A549 (cell line): ENCODE measurements around the gene ALG11. TPM values are rescaled to one million over a fixed set of nuclear protein-coding genes. Genes with fewer than 3 reads are reported as not detected.

Experiments used
- ATAC-seq, 2 experiments: fragments of 200-7000 bp in 1 of 2; fragments of >200 bp in 1 of 2; cut with Nextera tagmentation in 1 of 2; cut with Tn5 transposase in 1 of 2; 3 replicates each; pipeline versions ENCODE4 v1.8.0 to v1.9.1; 2018 to 2020; ENCODE audit warnings: mild to moderate bottlenecking in 1 of 2, moderate library complexity in 1 of 2
- CTCF ChIA-PET: fragments of 300-600 bp; sonication (Branson Sonifier 250); formaldehyde crosslinking; extraction: SDS; loops from one replicate; lab custom pipeline; 2021; ENCODE audit warnings: antibody characterized with exemption, inconsistent platforms; lab: Yijun Ruan, JAX
- POLR2A ChIA-PET: fragments of 350-600 bp; formaldehyde crosslinking; extraction: SDS; loops from one replicate; lab custom pipeline; 2021; ENCODE audit warnings: antibody characterized with exemption, inconsistent platforms; lab: Yijun Ruan, JAX
- DNase-seq, 2 experiments: peaks; one replicate each; pipeline versions ENCODE4 v3.0.0 to v3.0.0-alpha.2; 2011 to 2016; ENCODE audit warnings: low read depth in 1 of 2, low spot score in 1 of 2
- FAIRE-seq: peaks from 2 replicates; lab custom pipeline; 2011; peaks lifted over from hg19 to GRCh38; lab: Jason Lieb, UNC
- H3K27ac ChIP-seq, 2 experiments: fragments of >200 bp; sonication (Bioruptor Twin); formaldehyde crosslinking; 3 replicates each; pipeline ENCODE4 v1.5.1; 2016 to 2017
- H3K4me1 ChIP-seq: fragments of >200 bp; sonication (Bioruptor Twin); formaldehyde crosslinking; 3 replicates; pipeline ENCODE4 v1.6.1; 2016
- H3K4me2 ChIP-seq: fragments of >200 bp; sonication (Bioruptor Twin); formaldehyde crosslinking; 3 replicates; pipeline ENCODE4 v1.6.1; 2016
- H3K4me3 ChIP-seq: fragments of >200 bp; sonication (Bioruptor Twin); formaldehyde crosslinking; 3 replicates; pipeline ENCODE4 v1.5.1; 2016
- H3K9me3 ChIP-seq: fragments of >200 bp; sonication (Bioruptor Twin); formaldehyde crosslinking; 3 replicates; pipeline ENCODE4 v1.6.1; 2016
- CBX8 ChIP-seq: fragments of 200-600 bp; sonication (generic); IDR thresholded peaks from 2 replicates; pipeline ENCODE4 v1.6.1; 2016
- CEBPB ChIP-seq, 2 experiments: fragments of >200 bp in 1 of 2; sonication (Bioruptor Twin) in 1 of 2; formaldehyde crosslinking in 1 of 2; IDR thresholded peaks; 2 replicates each; pipeline ENCODE4 v1.6.1; 2012 to 2016
- CTCF ChIP-seq: fragments of >200 bp; sonication (Bioruptor Twin); formaldehyde crosslinking; IDR thresholded peaks from 3 replicates; pipeline ENCODE4 v1.5.1; 2016
- HES2 ChIP-seq: fragments of >200 bp; sonication (Bioruptor Twin); formaldehyde crosslinking; IDR thresholded peaks from 2 replicates; pipeline ENCODE4 v1.6.1; 2016
- HMGXB4 ChIP-seq: fragments of 250-450 bp; sonication (Bioruptor Pico); IDR thresholded peaks from 2 replicates; pipeline ENCODE4 v1.5.0; 2021; ENCODE audit warnings: mild to moderate bottlenecking, moderate library complexity, borderline replicate concordance
- HOXA7 ChIP-seq: fragments of 250-450 bp; sonication (Bioruptor Pico); IDR thresholded peaks from 2 replicates; pipeline ENCODE4 v1.5.0; 2020; ENCODE audit warnings: mild to moderate bottlenecking, moderate library complexity
- JUNB ChIP-seq: fragments of >200 bp; sonication (Bioruptor Twin); formaldehyde crosslinking; IDR thresholded peaks from 2 replicates; pipeline ENCODE4 v1.6.1; 2016
- KDM1A ChIP-seq: fragments of 200-600 bp; sonication (generic); IDR thresholded peaks from 2 replicates; pipeline ENCODE4 v1.6.1; 2016; ENCODE audit warnings: low read depth, mild to moderate bottlenecking
- MAFK ChIP-seq: fragments of 450-650 bp; IDR thresholded peaks from 2 replicates; pipeline ENCODE4 v1.6.1; 2014; ENCODE audit not compliant: partially characterized antibody
- MAX ChIP-seq: IDR thresholded peaks from 2 replicates; pipeline ENCODE4 v1.6.1; 2012
- MAZ ChIP-seq: fragments of 150-350 bp; IDR thresholded peaks from 2 replicates; pipeline ENCODE4 v1.6.1; 2014; ENCODE audit warnings: antibody characterized with exemption, low read depth, low read length, borderline replicate concordance
- MYC ChIP-seq: IDR thresholded peaks from 2 replicates; pipeline ENCODE4 v1.6.1; 2012; ENCODE audit warnings: mild to moderate bottlenecking, inconsistent platforms, low read length, improper control_type of control experiment, borderline replicate concordance
- NFE2L2 ChIP-seq: fragments of 150-350 bp; conservative IDR thresholded peaks from 2 replicates; pipeline ENCODE4 v1.6.1; 2014; ENCODE audit warnings: low read length
- NPAS2 ChIP-seq: fragments of 250-450 bp; sonication (Bioruptor Pico); IDR thresholded peaks from 2 replicates; pipeline ENCODE4 v1.8.0; 2022; ENCODE audit warnings: mild to moderate bottlenecking, moderate library complexity, borderline replicate concordance
- POLR2AphosphoS2 ChIP-seq: conservative IDR thresholded peaks from 2 replicates; pipeline ENCODE4 v1.6.1; 2012; ENCODE audit warnings: low read length, improper control_type of control experiment, inconsistent platforms
- RARB ChIP-seq: fragments of 250-450 bp; sonication (Bioruptor Pico); IDR thresholded peaks from 2 replicates; pipeline ENCODE4 v1.8.0; 2021; ENCODE audit warnings: mild to moderate bottlenecking, moderate library complexity
- REST ChIP-seq: fragments of 200-600 bp; sonication (generic); IDR thresholded peaks from 2 replicates; pipeline ENCODE4 v1.6.1; 2016; ENCODE audit warnings: antibody characterized with exemption, mild to moderate bottlenecking, moderate library complexity
- RNF2 ChIP-seq: fragments of 200-600 bp; sonication (generic); IDR thresholded peaks from 2 replicates; pipeline ENCODE4 v1.6.1; 2016; ENCODE audit warnings: low read depth, mild to moderate bottlenecking, antibody characterized with exemption, moderate library complexity, borderline replicate concordance
- SMC3 ChIP-seq: fragments of >200 bp; sonication (Bioruptor Twin); formaldehyde crosslinking; IDR thresholded peaks from 3 replicates; pipeline ENCODE4 v1.6.1; 2018; ENCODE audit warnings: inconsistent platforms
- USF2 ChIP-seq: fragments of 450-650 bp; IDR thresholded peaks from 2 replicates; pipeline ENCODE4 v1.6.1; 2014; ENCODE audit warnings: antibody characterized with exemption
- ZFP36 ChIP-seq: fragments of 450-650 bp; IDR thresholded peaks from 2 replicates; pipeline ENCODE4 v1.6.1; 2014; ENCODE audit warnings: borderline replicate concordance; ENCODE audit not compliant: partially characterized antibody
- ZSCAN20 ChIP-seq: fragments of 250-450 bp; sonication (Bioruptor Pico); IDR thresholded peaks from 2 replicates; pipeline ENCODE4 v1.8.0; 2022; ENCODE audit warnings: mild to moderate bottlenecking, moderate library complexity
- WGBS: methylation state at CpG from one replicate; pipeline ENCODE4 v1.1.6; 2017; ENCODE audit errors: missing lambda C conversion rate; 5-methylcytosine and 5-hydroxymethylcytosine counted together
- polyA plus RNA-seq, 4 experiments: library from polyadenylated mRNA; depleted of rRNA in 3 of 4; stranded (reverse); fragments of >200 nt; fragmentation: RNase III in 1 of 4; extraction: RNeasy Plus Mini Kit Qiagen cat#74134 plus additional on column Dnase treatment in 1 of 4; gene quantifications; 2 replicates in 3 of 4; 3 replicates in 1 of 4; pipeline ENCODE4 v1.2.3, GENCODE V29; 2011 to 2017

ALG11 gene
- polyA plus RNA-seq, 2 of the 4 experiments (the other 2 are of a cell fraction) = 17.2 to 17.4 TPM

GRCh38 chr13:51988988-51989618 is 23.1 kb upstream of the ALG11 start:
- ChIA-PET POLR2A (no interaction called here), CTCF (no interaction called here)
- no peak for FAIRE-seq

GRCh38 chr13:51993713-51994112 is 18.5 kb upstream of the ALG11 start:
- Histone ChIP-seq H3K4me3 (no peak overlapping the region), H3K4me2 (no peak overlapping the region), H3K9me3 (no peaks in the 10 kb centered on the region), H3K27ac (no peak overlapping the region), H3K4me1 (no peaks in the 10 kb centered on the region)
- TF ChIP-seq ZSCAN20 (CRISPR knock-in tag) = no peak
- TF ChIP-seq NPAS2 (CRISPR knock-in tag) = no peak
- TF ChIP-seq SMC3 = no peak
- no peak for TF ChIP-seq HES2
- TF ChIP-seq REST = no peak
- TF ChIP-seq MYC = no peak
- TF ChIP-seq CBX8 = no peak
- TF ChIP-seq MAZ = no peak
- ChIA-PET POLR2A (no interaction called here), CTCF (no interaction called here)
- FAIRE-seq = no peak
- 84% methylated on average over 2 of the region's 2 CpGs for WGBS
- ATAC-seq = no peak
- no peak for DNase-seq

More at GRCh38 chr13:51988988-51989618, 23.1 kb upstream of the ALG11 start:
- ATAC-seq (no peak), DNase-seq (no peak)
- Histone ChIP-seq H3K4me1 (no peaks in the 10 kb centered on the region), H3K4me2 (no peak overlapping the region), H3K27ac (no peak overlapping the region), H3K4me3 (no peak overlapping the region), H3K9me3 (no peaks in the 10 kb centered on the region)
- 52% methylated on average over 3 of the region's 3 CpGs for WGBS
- TF ChIP-seq JUNB (no peak), HMGXB4 (CRISPR knock-in tag) (no peak), ZFP36 (no peak), RNF2 (no peak), NFE2L2 (no peak), KDM1A (no peak), HOXA7 (no peak), MYC (no peak), MAX (no peak), ZSCAN20 (CRISPR knock-in tag) (no peak), POLR2AphosphoS2 (no peak), CTCF (no peak), CEBPB (IDR thresholded peaks at IDR 0.05) (no peak), RARB (no peak), USF2 (no peak), MAFK (no peak)
